K562 (cell line): ENCODE results near the gene DNAH10. TPM values are rescaled to one million over a fixed set of nuclear protein-coding genes. Genes with fewer than 3 reads are reported as not detected.

ENCODE experiments used
- ATAC-seq: fragments of 200-7000 bp; cut with Tn5 transposase; 3 replicates; pipeline ENCODE4 v1.9.1; 2020; ENCODE audit warnings: moderate library complexity
- BruUV-seq: library from RNA; stranded (reverse); fragments of 400-500 nt; replicated peaks from 2 replicates; lab custom pipeline; 2021; lab: Mats Ljungman, UMichigan
- CTCF ChIA-PET: fragments of 300-600 bp; formaldehyde crosslinking; extraction: SDS; loops from one replicate; lab custom pipeline; 2021; ENCODE audit warnings: low intra/inter-chr PET ratio; lab: Yijun Ruan, JAX
- POLR2A ChIA-PET: fragments of 300-600, 350-650 bp; sonication (Branson Sonifier 250); formaldehyde crosslinking; extraction: SDS; loops from one replicate; lab custom pipeline; 2021; ENCODE audit warnings: antibody characterized with exemption, inconsistent platforms; lab: Yijun Ruan, JAX
- DNase-seq, 4 experiments: peaks; one replicate each; pipeline versions ENCODE4 v3.0.0 to v3.0.0-alpha.2; 2011 to 2018; ENCODE audit warnings: low spot score in 3 of 4, mixed read lengths in 3 of 4; ENCODE audit errors: extremely low read depth in 1 of 4
- FAIRE-seq: peaks from 2 replicates; lab custom pipeline; 2011; peaks lifted over from hg19 to GRCh38; lab: Jason Lieb, UNC
- H2AFZ ChIP-seq: 2 replicates; pipeline ENCODE4 v1.6.0; 2011; ENCODE audit warnings: low read depth, low read length, control low read depth, inconsistent platforms
- H3K27ac ChIP-seq: fragments of 200-600 bp; 3 replicates; pipeline ENCODE4 v1.8.0; 2011; ENCODE audit warnings: low read depth, mild to moderate bottlenecking, control low read depth, inconsistent platforms, low read length, moderate library complexity, mixed read lengths; ENCODE audit errors: extremely low read depth
- H3K27me3 ChIP-seq, 2 experiments: fragments of 300-600 bp in 1 of 2; 2 replicates in 1 of 2; 3 replicates in 1 of 2; pipeline versions ENCODE4 v1.6.0 to v1.8.0; 2011; ENCODE audit warnings: inconsistent platforms in 2 of 2, low read length in 2 of 2, mild to moderate bottlenecking in 1 of 2, mixed read lengths in 1 of 2, moderate library complexity in 1 of 2; ENCODE audit not compliant: control insufficient read depth in 2 of 2, insufficient read depth in 2 of 2
- H3K36me3 ChIP-seq: fragments of 300-600 bp; 3 replicates; pipeline ENCODE4 v1.8.0; 2011; ENCODE audit warnings: mild to moderate bottlenecking, low read length, inconsistent platforms; ENCODE audit not compliant: control insufficient read depth, insufficient read depth
- H3K4me1 ChIP-seq, 2 experiments: fragments of 200-600 bp in 1 of 2; replicated peaks in 1 of 2; 2 replicates in 1 of 2; 3 replicates in 1 of 2; pipeline versions ENCODE4 v1.5.1 to v1.8.0; 2011; ENCODE audit warnings: inconsistent platforms in 2 of 2, low read length in 2 of 2, mild to moderate bottlenecking in 1 of 2, mixed read lengths in 1 of 2, moderate library complexity in 1 of 2; ENCODE audit not compliant: control insufficient read depth in 2 of 2, insufficient read depth in 2 of 2
- H3K4me2 ChIP-seq: 2 replicates; pipeline ENCODE4 v1.6.1; 2011; ENCODE audit warnings: low read length, control low read depth, inconsistent platforms, mixed read lengths; ENCODE audit not compliant: insufficient read depth
- H3K4me3 ChIP-seq: fragments of 200-600 bp; sonication (generic), shearing (Covaris generic); 2 replicates; pipeline ENCODE4 v1.5.1; 2016; ENCODE audit warnings: control low read depth, inconsistent platforms
- H3K79me2 ChIP-seq: fragments of 200-600 bp; 3 replicates; pipeline ENCODE4 v1.8.0; 2011; ENCODE audit warnings: low read length, inconsistent platforms; ENCODE audit not compliant: control insufficient read depth, insufficient read depth
- H3K9ac ChIP-seq, 2 experiments: 2 replicates each; pipeline versions ENCODE4 v1.6.0 to v1.6.1; 2011; ENCODE audit warnings: low read depth in 2 of 2, low read length in 2 of 2, control low read depth in 1 of 2, inconsistent platforms in 1 of 2, mild to moderate bottlenecking in 1 of 2, mixed read lengths in 1 of 2; ENCODE audit not compliant: insufficient read depth in 1 of 2
- H3K9me1 ChIP-seq: one replicate; pipeline ENCODE4 v1.6.0; 2011; ENCODE audit warnings: inconsistent platforms, mild to moderate bottlenecking, low read length, moderate library complexity; ENCODE audit not compliant: control insufficient read depth, insufficient read depth
- H3K9me3 ChIP-seq: replicated peaks from 2 replicates; pipeline ENCODE4 v1.5.1; 2011; ENCODE audit warnings: low read depth, low read length, inconsistent platforms; ENCODE audit not compliant: control insufficient read depth, insufficient read depth
- H4K20me1 ChIP-seq: replicated peaks from 2 replicates; pipeline ENCODE4 v1.6.1; 2011; ENCODE audit warnings: low read length, inconsistent platforms, mixed read lengths; ENCODE audit not compliant: control insufficient read depth, insufficient read depth
- CREBBP ChIP-seq: IDR thresholded peaks from one replicate; pipeline ENCODE4 v1.6.1; 2012; ENCODE audit warnings: low read depth, mild to moderate bottlenecking, control low read depth, inconsistent platforms, low read length
- DACH1 ChIP-seq: fragments of 450-650 bp; IDR thresholded peaks from 2 replicates; pipeline ENCODE4 v1.6.1; 2018; ENCODE audit not compliant: partially characterized antibody
- DMBX1 ChIP-seq: fragments of 250-450 bp; sonication (Bioruptor Pico); IDR thresholded peaks from 2 replicates; pipeline ENCODE4 v1.8.0; 2022; ENCODE audit warnings: inconsistent platforms, mild to moderate bottlenecking, moderate library complexity, borderline replicate concordance
- SMARCA5 ChIP-seq: fragments of 450-650 bp; IDR thresholded peaks from 2 replicates; pipeline ENCODE4 v1.6.1; 2016
- ZBTB8A ChIP-seq: fragments of 450-650 bp; IDR thresholded peaks from 2 replicates; pipeline ENCODE4 v1.6.1; 2018; ENCODE audit warnings: mild to moderate bottlenecking, moderate library complexity; ENCODE audit not compliant: partially characterized antibody
- ZEB2 ChIP-seq: fragments of 450-650 bp; IDR thresholded peaks from 2 replicates; pipeline ENCODE4 v1.6.1; 2016
- WGBS: fragments of 100-300 bp; shearing (Covaris generic); methylation state at CpG from one replicate; pipeline ENCODE4 v1.1.6; 2016; ENCODE audit warnings: low coverage, mixed read lengths; ENCODE audit not compliant: insufficient coverage; ENCODE audit errors: missing lambda C conversion rate; 5-methylcytosine and 5-hydroxymethylcytosine counted together
- in situ Hi-C: fragments of 300-500 bp; cut with MboI; formaldehyde crosslinking; loops from 4 replicates; pipeline ENCODE4 v1.15.0; 2018; ENCODE audit warnings: inconsistent platforms, mixed read lengths
- intact Hi-C: fragments of 100-400 bp; cut with micrococcal nuclease; formaldehyde crosslinking; loops from 2 replicates; pipeline ENCODE4 v1.14.2; 2022
- polyA plus RNA-seq, 8 experiments: library from polyadenylated mRNA; depleted of rRNA in 4 of 8; stranded (reverse) in 5 of 8; unstranded in 3 of 8; fragments of >200 nt; fragmentation: Nextera tagmentation in 2 of 8; fragmentation: Illumina TruSeq in 1 of 8; extraction: Ambion mirVana in 2 of 8; extraction: Trizol in 1 of 8; gene quantifications; 2 replicates each; pipeline versions ENCODE4 v1.2.1 to v1.2.3, GENCODE V29; 2011 to 2014; ENCODE audit warnings: inconsistent platforms in 1 of 8, missing spikeins in 1 of 8
- total RNA-seq, 7 experiments: library from RNA; depleted of rRNA in 6 of 7; stranded (reverse); fragments of >200 nt in 6 of 7; fragmentation: Illumina TruSeq in 2 of 7; extraction: Trizol in 2 of 7; gene quantifications; 2 replicates each; pipeline versions ENCODE4 v1.2.1 to v1.2.3, GENCODE V29; 2011 to 2021; ENCODE audit warnings: low replicate concordance in 1 of 7
- TF ChIP-seq, protein P1 (sequence below): sonication (generic); formaldehyde crosslinking; IDR thresholded peaks from 2 replicates; pipeline ENCODE4 v1.9.0; 2022; ENCODE audit warnings: mild to moderate bottlenecking, missing genetic modification reagents
- TF ChIP-seq, protein P2 (sequence below): fragments of 450-650 bp; IDR thresholded peaks from 2 replicates; pipeline ENCODE4 v1.6.1; 2016; ENCODE audit warnings: antibody characterized with exemption
- TF ChIP-seq, protein P3 (sequence below): fragments of 450-650 bp; IDR thresholded peaks from 2 replicates; pipeline ENCODE4 v1.6.1; 2016; ENCODE audit warnings: borderline replicate concordance

Gene DNAH10
- total and polyA plus RNA-seq, 9 of the 15 experiments (the other 6 are each of a cell fraction or from before 2014, with no cell fraction given) = 0.01 to 0.06 (median 0.04) TPM; not detected in 1

DNA sequence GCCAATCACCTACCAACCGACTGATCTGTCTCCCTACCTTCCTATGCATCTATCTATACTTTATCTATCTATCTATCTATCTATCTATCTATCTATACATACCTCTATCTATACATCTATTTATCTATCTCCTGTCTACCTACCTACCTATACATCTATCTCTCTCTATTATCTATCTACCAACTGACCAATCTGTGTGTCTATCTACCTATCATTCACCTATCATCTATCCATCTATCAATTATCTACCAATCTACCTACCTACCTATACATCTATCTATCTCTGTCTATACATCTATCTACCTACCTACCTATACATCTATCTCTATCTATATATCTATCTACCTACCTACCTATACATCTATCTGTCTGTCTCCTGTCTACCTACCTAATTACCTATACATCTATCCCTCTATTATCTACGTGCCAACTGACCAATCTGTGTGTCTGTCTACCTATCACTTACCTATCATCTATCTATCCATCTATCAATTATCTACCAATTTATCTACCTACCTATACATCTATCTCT lies 3.5 kb downstream of the DNAH10 start:
- Histone ChIP-seq H3K9me3 (no peaks in the 10 kb centered on the region), H2AFZ (no peak overlapping the region), H3K27me3 (no peaks in the 10 kb centered on the region), H3K4me1 (no peaks in the 10 kb centered on the region), H4K20me1 (no peaks in the 10 kb centered on the region), H3K9me1 (no peaks in the 10 kb centered on the region), H3K27ac (no peak overlapping the region), H3K36me3 (0 out of 3 replicates have a peak, but pooled peaks cover 3% of the 10 kb centered on the region), H3K4me2 (no peak overlapping the region), H3K79me2 (no peaks in the 10 kb centered on the region), H3K4me3 (no peak overlapping the region), H3K9ac (no peak overlapping the region)
- 8% methylated on average over 2 of the region's 2 CpGs for WGBS
- ChIA-PET CTCF (no interaction called here), POLR2A (no interaction called here)
- no peak for ATAC-seq
- no TSS peak for BruUV-seq
- intact Hi-C loops = no loop called here
- peak; percentile 48 for TF ChIP-seq ZEB2
- TF ChIP-seq DACH1 = peak; percentile 56
- TF ChIP-seq SMARCA5 = peak; percentile 32; the same call in 1 of the 2 replicates
- TF ChIP-seq CREBBP = peak; percentile 95
- TF ChIP-seq, protein P1, sequence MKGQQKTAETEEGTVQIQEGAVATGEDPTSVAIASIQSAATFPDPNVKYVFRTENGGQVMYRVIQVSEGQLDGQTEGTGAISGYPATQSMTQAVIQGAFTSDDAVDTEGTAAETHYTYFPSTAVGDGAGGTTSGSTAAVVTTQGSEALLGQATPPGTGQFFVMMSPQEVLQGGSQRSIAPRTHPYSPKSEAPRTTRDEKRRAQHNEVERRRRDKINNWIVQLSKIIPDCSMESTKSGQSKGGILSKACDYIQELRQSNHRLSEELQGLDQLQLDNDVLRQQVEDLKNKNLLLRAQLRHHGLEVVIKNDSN = no peak
- TF ChIP-seq DMBX1 = no peak
- TF ChIP-seq ZBTB8A = no peak
- TF ChIP-seq, protein P2, sequence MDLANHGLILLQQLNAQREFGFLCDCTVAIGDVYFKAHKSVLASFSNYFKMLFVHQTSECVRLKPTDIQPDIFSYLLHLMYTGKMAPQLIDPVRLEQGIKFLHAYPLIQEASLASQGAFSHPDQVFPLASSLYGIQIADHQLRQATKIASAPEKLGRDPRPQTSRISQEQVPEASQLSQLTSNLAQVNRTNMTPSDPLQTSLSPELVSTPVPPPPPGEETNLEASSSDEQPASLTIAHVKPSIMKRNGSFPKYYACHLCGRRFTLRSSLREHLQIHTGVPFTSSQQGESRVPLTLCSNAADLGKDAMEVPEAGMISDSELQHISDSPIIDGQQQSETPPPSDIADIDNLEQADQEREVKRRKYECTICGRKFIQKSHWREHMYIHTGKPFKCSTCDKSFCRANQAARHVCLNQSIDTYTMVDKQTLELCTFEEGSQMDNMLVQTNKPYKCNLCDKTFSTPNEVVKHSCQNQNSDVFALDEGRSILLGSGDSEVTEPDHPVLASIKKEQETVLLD = peak; percentile 55; the same call in 1 of the 2 replicates
- TF ChIP-seq, protein P3, sequence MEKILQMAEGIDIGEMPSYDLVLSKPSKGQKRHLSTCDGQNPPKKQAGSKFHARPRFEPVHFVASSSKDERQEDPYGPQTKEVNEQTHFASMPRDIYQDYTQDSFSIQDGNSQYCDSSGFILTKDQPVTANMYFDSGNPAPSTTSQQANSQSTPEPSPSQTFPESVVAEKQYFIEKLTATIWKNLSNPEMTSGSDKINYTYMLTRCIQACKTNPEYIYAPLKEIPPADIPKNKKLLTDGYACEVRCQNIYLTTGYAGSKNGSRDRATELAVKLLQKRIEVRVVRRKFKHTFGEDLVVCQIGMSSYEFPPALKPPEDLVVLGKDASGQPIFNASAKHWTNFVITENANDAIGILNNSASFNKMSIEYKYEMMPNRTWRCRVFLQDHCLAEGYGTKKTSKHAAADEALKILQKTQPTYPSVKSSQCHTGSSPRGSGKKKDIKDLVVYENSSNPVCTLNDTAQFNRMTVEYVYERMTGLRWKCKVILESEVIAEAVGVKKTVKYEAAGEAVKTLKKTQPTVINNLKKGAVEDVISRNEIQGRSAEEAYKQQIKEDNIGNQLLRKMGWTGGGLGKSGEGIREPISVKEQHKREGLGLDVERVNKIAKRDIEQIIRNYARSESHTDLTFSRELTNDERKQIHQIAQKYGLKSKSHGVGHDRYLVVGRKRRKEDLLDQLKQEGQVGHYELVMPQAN = no peak
- no peak for FAIRE-seq
- in situ Hi-C loops = no loop called here
- DNase-seq = no peak
